Amygdala (tissue), 56 donors: ENCODE data around the gene CLCF1.
"Not testable (repeated sequence)": the region's sequence is repeated elsewhere in the genome, so short reads cannot be mapped to it uniquely, and the experiment has no call there.

Experiments used
- DNase-seq, 56 donors: peaks; one replicate each; lab custom pipeline; 2025; lab: John Stamatoyannopoulos, UW

Gene CLCF1

DNA sequence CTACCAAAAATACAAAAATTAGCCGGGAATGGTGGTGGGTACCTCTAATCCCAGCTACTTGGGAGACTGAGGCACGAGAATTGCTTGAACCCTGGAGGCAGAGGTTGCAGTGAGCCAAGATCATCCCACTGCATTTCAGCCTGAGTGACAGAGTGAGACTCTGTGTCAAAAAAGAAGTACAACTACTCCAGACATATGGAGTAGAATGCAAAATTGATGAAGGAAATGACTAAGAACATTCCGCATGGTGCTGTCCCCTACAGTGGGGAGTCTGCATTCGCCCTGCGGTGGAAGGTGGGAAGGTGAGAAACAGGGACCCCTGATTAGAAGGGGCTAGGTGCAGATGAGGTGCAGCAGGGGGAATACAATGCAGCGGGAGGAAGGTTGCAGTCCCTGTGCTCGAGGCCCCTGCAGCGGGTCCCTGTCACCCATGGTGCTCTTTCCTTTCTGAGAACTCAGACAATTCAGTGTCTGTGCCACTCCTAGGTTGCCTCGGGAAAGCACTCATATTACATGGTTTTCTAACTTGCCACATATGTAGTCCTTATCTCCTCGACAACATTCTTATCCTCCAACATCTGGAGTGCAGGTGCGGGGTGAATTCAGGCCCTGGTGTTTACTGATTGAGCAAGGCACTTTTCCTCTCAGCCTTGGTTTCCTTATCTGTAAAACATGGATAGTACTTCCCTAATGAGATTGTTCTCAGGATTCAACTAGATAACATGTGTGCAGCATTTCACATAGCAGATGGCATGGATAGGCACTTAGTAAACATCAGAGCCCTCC is 25.2 kb downstream of the CLCF1 start:
- DNase-seq = no peak

DNA sequence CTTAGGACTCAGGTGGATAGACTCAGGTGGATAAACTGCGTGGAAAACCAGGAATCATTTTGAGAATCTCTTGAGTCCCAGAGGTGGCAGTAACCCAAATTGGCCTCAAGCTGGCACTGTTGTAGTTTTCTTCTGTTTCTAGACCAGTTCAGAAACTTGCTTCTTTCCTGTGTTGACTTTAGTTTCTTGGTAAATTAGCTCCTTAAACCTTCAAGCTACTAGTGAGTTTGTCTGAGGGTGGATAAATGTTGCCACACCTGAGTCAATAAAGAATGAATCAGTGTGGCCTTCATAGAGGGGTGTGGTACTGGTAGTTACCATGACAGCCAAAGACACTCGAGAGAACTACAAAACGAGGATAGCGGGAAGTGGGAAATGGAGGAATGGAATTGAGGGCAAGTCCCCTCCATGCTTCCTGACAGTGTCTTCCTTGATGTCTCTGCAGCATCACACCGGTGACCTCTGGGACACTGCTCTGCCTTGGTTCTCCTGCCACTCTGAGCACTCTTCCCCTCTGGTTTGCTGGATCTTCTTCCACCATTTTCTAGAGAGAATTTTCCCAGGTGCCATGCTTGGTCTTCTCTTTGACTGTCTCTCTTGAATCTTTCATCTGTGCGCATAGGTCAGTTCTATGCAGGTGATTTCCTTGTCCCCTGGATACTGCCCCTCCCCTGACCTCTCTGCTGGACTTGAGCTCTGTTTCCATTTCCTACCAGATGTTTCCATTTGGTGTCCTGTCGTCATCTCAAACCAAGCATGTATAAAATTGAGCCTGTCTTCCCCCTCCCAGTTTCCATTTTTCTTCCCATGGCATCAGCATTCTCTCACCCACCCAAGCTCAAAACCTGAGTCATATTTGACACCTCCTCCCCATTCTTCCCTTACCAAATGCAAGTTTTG is 27.2 kb downstream of the CLCF1 start:
- peak in 4 of 56 donors; percentile 4 to 26 (median 20) for DNase-seq

DNA sequence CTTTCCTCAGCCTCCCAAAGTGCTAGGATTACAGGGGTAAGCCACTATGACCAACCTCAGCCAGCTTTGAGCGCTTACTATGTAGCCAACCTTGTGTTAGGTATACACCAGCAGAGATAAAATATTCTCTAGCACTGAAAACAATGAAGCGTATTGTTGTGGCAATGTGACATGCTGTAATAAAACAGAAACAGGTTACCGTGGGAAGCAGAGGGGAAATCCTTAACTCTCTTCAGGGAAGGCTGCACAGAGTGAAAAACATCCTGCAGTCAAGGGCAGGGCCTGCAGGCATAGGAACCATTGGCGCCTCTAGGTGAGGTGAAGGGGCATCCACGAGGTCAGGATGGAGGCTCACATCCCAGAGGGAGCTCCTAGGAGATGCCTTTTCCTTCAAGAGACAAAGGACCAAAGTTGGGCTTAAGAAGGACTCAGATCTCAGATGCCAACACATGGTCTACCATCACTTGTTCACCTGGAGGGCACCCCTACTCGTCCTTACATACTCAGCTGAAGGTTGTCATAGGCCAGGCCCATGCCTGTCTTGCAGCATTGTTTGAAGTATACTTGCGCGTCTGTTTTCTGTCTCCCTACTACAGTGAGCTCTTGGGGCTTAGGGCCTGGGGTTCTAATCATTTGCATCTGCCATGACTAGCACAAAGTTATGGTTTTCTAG is 28.0 kb downstream of the CLCF1 start:
- no peak for DNase-seq

DNA sequence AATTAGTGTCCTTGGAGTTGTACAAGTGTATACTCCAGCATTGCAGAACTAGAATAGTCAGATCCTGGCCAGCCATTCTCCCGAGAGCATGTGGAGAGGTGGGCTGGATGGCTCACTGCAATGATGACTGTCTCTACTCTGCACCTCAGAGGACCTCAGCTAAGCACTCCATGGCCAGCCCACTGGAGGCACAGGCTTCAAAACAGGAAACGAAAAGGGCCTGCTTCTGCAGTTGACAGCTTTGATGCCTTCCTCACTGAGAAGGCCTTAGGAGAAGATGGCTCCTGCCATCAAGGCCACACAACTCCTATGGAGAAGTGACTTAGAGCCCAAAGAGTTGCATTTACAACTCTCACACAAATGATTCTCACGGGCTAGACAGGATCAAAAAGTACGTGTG is 29.1 kb downstream of the CLCF1 start:
- no peak for DNase-seq

DNA sequence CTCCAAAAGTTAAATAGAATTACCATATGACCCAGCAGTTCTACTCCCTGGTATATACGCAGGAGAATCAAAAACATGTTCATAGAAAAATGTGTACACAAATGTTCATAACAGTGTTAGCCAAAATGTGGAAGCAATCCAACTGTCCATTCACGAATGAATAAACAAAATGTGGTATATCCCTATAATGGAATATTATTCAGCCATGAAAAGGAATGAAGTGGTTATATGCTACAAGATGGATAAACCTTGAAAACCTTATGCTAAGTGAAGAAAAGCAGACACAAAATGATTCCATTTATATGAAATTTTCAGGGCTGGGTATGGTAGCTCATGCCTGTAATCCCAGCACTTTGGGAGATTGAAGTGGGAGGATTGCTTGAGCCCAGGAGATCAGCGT is 36.1 kb downstream of the CLCF1 start:
- no peak for DNase-seq

DNA sequence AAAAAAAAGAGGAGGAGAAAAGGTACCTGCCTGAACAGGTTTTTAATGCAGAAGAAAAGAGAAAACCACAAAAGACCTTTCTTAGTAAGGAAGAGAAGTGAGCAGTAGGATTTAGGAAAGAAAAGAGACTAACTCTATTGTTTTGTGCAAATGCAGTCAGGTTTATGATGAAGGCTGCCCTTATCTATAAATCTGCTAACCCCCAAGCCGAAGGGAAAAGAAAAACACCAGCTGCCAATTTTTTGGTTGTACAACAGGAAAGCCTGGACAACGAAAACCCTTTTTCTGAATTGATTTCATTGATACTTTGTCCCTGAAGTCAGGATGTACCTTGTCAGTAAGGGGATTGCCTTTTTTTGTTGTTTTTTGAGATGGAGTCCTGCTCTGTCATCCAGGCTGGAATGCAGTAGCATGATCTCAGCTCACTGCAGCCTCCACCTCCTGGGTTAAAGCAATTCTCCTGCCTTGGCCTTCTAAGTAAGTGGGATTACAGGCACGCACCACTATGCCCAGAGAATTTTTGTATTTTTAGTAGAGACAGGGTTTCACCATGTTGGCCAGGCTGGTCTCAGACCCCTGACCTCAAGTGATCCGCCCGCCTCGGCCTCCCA is 41.2 kb downstream of the CLCF1 start:
- no peak for DNase-seq

DNA sequence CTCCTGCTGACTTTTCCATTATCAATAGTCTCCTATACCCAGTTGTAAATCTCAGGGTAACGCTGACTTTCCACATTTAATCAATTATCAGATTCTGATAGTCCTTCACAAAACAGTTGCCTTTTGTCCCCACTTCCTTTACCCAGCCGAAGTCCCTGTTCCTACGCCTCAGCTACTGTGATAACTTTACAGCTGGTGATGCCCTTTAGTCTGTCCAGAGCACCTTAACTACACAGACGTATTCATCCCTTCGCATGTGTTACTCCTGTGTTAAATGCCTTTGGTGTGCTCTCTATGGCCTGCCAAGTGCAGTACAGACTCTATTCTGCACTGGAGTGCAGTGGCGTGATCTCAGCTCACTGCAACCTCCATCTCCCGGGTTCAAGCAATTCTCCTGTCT is 49.9 kb downstream of the CLCF1 start:
- DNase-seq = no peak

DNA sequence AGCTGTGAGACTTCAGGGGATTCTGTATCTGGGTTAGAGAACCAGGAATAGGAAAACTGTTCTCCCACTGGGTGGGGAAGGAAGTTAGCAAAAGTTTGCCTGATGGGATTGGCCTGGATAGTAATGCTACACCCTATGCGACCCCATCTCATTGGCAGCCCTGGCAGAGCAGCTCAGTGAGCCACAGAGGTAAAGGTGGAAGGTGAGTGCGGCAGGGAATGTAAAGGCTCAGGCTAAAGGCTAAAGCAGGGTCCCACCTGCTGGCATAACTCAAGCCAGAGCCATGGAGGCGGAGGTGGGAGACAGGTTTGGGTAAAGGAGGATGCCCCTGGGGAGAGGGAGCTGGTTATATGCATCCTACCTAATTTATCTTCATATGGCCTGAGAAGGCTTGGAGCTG is 51.3 kb downstream of the CLCF1 start:
- DNase-seq = no peak

DNA sequence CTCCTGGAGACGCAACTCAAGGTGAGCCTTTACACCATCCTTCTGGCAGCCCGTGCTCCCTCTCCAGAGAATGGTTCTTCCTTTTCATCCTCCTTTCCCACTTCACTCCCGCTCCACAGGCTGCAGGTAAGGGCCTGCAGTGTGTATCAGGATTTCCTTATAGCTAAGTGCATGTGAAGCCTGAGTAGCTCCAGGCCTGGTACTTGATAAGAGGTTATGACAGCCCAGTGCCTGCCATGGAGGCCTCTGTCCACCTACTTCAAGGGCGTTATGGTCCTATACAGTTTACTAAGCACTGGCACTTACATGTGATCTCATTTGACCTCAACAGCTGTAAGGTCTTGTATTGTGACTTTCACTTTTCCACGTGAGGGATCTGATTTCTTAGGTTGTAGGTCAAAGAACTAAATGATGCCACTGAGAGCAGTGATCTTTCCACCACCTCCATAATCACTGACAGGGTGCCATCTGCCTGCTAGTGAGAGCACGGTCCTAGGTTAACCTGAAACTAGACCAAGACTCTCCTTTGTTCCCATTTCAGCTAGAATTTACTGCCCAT is 52.0 kb downstream of the CLCF1 start:
- DNase-seq = no peak

DNA sequence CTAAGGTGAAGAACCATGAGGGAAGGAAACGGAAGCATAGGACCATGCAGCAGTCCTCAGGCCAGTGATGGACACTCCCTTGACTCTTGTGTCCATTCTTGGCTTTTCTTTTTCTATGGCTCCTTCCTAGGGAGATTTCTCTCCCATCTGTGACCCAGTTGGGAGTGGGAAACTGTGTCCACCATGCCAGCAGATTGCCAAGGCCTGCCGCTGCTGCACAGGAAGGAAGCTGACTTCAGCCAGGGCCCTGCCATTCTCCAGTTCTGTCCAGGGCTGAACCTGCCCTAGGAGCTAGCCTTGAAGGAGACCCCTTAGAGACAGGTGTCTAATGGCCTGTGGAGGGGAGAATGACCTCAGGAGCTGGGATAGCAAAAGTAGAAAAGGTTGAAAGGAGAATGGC is 52.7 kb downstream of the CLCF1 start:
- DNase-seq = no peak

DNA sequence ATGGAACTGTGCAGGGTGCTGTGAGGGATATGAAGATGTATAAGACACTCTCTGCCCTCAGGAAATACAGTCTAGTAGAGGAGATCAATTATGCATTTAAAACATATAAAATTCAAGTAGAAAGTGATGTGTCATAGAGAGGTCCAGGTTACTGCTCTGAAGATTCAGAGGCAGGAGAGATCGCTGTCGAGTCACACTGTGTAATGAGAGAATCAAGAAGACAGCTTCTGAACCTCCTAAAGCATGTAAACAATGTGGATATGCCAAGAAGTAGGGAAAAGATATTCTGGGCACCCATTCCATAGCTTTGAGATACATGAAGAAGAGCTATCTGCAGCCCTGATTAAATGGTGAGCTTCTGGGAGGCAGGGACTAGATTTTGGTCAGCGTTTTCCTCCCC is 53.4 kb downstream of the CLCF1 start:
- no peak for DNase-seq

DNA sequence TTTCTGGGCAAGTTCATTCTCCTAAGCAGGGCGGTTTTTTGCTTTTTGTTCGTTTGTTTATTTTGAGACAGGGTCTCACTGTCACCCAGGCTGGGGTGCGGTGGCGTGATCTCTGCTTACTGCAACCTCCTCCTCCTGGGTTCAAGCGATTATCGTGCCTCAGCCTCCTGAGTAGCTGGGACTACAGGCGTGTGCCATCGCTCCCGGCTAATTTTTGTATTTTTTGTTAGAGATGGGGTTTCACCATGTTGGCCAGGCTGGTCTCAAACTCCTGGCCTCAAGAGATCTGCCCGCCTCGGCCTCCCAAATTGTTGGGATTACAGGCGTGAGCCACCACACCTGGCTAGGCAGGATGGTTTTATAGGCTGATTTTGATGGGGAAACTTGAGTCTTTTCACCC is 54.5 kb downstream of the CLCF1 start:
- not testable (repeated sequence) for DNase-seq

DNA sequence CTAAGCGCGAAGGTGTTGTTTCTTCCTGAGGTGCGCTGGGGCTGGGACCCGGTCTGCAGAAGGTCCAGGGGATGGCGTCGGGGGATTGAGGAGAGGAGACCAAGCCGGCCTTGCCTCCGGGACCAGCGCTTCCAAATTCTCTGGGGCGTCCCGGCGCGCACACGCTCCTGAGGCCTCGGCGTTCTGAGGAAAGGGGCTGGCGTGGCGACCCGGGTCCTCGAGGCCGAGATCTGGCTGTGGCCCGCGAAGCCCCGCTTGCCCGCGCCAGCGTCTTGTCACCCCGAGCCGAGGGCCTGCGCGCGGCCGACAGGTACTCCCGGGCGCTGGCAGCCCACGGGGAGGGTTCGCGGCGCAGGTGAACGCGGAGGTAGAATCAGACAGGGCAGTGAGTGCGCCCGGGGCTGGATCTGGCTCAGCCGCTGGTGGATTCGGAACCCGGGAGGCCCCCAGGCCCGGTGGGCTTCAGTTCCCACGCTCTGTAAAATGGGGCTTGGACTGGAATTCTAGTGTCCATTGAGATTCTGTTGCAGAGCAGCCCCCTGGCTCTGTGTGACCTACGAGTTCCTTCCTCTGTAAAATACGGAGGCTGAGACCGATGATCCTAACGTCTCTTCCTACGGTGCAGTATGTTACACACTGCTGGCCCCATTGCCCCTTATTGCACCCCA is 55.4 kb downstream of the CLCF1 start:
- DNase-seq = no peak

DNA sequence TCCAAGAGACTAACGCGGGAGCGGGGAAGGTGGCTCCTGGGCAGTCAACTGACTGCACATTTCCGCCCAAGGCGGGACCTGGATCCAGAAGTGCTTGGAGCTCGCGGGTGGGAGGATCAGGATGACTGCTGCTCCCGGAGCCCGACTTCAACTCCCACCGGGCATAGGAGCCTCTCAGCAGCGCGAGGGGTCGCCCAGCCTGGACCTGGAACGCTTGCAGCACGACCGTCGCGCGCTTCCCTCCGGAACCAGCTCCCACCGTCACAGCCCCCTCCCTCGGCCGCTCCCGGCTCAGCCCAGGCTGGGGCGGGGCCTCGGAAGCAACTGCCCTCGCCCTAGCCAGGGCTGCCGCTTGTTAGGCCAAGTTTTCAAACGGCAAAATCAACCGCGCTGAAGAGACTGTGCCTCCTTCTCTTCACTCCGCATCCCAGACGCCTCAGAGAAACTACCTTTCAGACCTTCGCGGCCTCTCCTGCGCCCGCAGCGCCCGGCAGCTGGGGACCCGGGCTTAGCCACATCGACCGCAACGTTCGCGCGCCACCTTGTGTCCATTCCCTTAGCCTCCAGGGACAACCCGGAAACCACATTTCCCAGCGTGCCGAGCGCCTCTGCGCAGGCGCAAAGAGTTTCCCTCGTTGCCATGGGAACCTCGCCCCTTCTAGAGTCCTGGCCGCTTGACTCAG is 56.1 kb downstream of the CLCF1 start:
- peak; percentile 69 to 99 (median 92) for DNase-seq

DNA sequence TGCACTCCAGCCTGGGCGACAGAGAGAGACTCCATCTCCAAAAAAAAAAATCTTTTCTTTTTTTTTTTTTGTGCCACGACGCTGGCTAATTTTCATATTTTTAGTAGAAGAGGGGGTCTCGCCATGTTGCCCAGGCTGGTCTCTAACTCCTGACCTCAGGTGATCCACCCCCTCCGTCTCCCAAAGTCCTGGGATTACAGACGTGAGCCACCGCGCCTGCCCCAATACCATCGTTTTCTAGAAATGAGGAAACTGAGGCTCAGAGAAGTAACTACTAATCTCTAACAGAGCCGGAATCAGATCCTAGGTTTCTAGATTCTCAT is 56.6 kb downstream of the CLCF1 start:
- no peak for DNase-seq

DNA sequence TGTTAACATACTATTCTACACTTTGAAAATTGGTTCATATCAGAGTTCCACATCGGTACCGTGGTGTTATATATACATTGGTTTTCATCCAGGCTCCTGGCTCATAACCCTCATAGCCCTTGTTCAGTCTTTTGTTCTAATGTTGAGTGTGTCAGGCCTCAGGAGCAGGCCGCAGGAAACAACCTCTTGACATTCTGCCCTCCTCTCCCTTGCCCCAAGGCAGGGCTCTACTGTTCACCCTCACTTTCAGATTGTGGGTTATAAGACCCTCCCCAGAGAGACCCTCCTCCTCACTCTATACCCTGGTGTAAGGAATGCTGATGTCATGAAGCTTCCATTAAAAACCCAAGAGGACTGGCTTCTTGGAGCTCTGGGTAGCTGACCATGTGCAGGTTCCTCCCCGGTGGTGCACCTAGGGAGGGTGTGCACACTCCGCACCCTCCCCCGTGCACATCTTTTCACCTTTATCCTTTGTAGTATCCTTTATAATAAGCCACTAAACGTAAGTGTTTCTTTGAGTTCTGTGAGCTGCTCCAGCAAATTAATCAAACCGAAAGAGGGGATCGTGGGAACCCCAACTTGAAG is 58.0 kb downstream of the CLCF1 start:
- DNase-seq = no peak

DNA sequence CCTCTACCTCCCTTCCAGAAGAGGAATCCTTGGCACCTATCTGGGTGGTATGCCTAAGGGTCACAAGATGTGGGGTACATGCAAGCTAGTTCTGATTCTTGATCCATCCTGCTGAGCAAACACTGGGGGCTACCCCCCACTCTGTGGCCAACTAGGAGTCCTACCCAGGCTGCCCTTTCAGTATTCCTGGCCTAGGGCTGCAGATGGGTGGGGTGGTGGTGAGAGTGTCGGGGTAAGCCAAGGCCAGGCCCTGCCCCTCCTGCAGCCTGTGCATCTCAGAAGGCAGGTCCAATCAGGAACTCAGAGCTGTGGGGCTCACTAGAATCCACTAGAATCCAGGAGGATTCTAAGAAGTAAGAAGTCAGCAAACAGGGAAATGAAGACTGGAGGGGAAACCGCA is 59.2 kb downstream of the CLCF1 start:
- DNase-seq = no peak
